ENCODE data around the gene ATP11A.

DNA sequence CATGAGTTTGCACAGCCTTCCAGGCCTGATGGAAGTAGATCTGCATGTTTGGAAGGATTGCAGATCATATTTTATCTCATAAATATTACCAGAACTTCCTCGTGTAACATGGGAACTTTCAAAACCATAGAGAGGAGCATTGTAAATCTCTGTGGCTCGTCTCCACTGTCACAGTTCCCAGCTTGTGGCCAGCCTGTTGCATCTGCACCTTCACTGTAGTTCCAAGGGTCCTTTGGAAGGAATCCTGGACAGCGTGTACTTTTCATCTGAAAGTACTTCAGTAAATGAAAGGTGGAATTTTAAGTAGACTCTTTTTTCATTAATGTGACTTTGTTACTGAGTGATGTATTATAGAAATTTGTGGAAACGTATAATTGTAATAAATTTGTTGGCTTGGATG, 105.4 kb downstream of the ATP11A start:
- TF ChIP-seq, protein P1, sequence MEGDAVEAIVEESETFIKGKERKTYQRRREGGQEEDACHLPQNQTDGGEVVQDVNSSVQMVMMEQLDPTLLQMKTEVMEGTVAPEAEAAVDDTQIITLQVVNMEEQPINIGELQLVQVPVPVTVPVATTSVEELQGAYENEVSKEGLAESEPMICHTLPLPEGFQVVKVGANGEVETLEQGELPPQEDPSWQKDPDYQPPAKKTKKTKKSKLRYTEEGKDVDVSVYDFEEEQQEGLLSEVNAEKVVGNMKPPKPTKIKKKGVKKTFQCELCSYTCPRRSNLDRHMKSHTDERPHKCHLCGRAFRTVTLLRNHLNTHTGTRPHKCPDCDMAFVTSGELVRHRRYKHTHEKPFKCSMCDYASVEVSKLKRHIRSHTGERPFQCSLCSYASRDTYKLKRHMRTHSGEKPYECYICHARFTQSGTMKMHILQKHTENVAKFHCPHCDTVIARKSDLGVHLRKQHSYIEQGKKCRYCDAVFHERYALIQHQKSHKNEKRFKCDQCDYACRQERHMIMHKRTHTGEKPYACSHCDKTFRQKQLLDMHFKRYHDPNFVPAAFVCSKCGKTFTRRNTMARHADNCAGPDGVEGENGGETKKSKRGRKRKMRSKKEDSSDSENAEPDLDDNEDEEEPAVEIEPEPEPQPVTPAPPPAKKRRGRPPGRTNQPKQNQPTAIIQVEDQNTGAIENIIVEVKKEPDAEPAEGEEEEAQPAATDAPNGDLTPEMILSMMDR (IDR thresholded peaks at IDR 0.05): no peak
- no peak for TF ChIP-seq POLR2A (IDR thresholded peaks at IDR 0.05)
